ENCODE measurements around the gene MMP24.

DNA sequence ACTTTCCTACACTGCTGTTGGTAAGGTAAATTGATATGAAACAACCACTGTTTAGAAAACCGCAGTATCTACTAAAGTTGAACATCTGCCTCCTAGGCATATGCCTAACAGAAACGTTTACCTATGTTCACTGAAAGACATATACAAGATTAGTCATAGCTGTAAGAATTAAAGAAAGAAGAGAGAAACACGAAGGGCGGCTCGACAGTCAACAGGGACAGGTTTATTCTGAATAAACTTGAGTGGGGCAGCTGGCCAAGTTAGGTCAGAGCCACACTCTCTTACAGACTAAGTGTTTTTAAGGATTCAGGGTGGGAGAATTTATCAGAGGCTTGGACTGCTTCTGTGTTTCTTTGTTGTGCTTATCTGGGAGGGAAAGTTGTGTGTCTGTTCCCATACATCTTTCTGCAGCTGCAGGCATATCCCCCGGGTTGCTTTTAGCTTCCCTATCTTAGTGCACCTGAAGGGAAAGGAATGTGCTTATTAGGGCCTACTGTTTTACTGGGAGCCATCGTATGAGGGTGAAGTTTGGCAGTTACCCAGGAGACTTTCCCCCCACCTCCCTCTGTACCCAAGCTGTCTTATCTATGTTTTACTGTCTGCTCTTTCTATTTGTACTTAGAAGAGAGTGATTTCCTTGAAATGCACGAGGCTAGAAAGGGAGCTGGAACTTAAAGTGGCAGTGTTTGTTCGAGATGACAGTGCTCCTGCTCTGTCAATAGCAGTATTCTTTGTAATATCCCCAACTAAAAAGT, 34.2 kb upstream of the MMP24 start:
- TF ChIP-seq, protein P1, sequence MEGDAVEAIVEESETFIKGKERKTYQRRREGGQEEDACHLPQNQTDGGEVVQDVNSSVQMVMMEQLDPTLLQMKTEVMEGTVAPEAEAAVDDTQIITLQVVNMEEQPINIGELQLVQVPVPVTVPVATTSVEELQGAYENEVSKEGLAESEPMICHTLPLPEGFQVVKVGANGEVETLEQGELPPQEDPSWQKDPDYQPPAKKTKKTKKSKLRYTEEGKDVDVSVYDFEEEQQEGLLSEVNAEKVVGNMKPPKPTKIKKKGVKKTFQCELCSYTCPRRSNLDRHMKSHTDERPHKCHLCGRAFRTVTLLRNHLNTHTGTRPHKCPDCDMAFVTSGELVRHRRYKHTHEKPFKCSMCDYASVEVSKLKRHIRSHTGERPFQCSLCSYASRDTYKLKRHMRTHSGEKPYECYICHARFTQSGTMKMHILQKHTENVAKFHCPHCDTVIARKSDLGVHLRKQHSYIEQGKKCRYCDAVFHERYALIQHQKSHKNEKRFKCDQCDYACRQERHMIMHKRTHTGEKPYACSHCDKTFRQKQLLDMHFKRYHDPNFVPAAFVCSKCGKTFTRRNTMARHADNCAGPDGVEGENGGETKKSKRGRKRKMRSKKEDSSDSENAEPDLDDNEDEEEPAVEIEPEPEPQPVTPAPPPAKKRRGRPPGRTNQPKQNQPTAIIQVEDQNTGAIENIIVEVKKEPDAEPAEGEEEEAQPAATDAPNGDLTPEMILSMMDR (IDR thresholded peaks at IDR 0.05) = no peak
- TF ChIP-seq POLR2A (IDR thresholded peaks at IDR 0.05) = no peak

Data from uterus (tissue), 2 donors.